Right cardiac atrium (tissue), 5 donors: ENCODE data around the gene ENPP1. TPM values are rescaled to one million over a fixed set of nuclear protein-coding genes. Genes with fewer than 3 reads are reported as not detected.

Experiments
- ATAC-seq, 2 donors: fragments of 200-7000 bp; cut with Tn5 transposase; one replicate each; pipeline versions ENCODE4 v1.8.0 to v1.9.1; 2020; ENCODE audit warnings: moderate library complexity in 2 of 2, mild to moderate bottlenecking in 1 of 2
- DNase-seq, 3 donors: peaks; one replicate each; pipeline ENCODE4 v3.0.0-alpha.2; 2020
- H3K27ac ChIP-seq: one replicate; pipeline ENCODE4 v1.5.1; 2013; ENCODE audit warnings: mild to moderate bottlenecking, low read length, control low read depth, moderate library complexity
- H3K27me3 ChIP-seq: one replicate; pipeline ENCODE4 v1.6.1; 2013; ENCODE audit not compliant: control insufficient read depth, insufficient read depth
- H3K4me1 ChIP-seq: one replicate; pipeline ENCODE4 v1.6.1; 2013; ENCODE audit warnings: low read length; ENCODE audit not compliant: control insufficient read depth, insufficient read depth
- H3K4me3 ChIP-seq: one replicate; pipeline ENCODE4 v1.5.1; 2013; ENCODE audit warnings: low read length, control low read depth
- H3K9me3 ChIP-seq: one replicate; pipeline ENCODE4 v1.6.1; 2013; ENCODE audit warnings: low read length; ENCODE audit not compliant: control insufficient read depth
- WGBS: extraction: QIAGEN DNeasy Blood & Tissue Kit; methylation state at CpG from one replicate; pipeline ENCODE4 v1.1.7; 2013; 5-methylcytosine and 5-hydroxymethylcytosine counted together
- intact Hi-C, 4 donors: fragments of 100-400 bp; cut with DNase I; formaldehyde crosslinking; loops; one replicate each; pipeline versions ENCODE4 v1.11.0 to v1.14.0; 2022 to 2023
- microRNA-seq, 2 donors: library from miRNA; unstranded; fragments of <30 nt; microRNA quantifications; one replicate each; pipeline ENCODE4 v1.2.0, GENCODE V29; 2020 to 2021
- polyA plus RNA-seq: library from polyadenylated mRNA; stranded (reverse); fragments of 200-250 nt; gene quantifications from one replicate; pipeline ENCODE4 v1.2.3, GENCODE V29; 2013
- total RNA-seq, 4 donors: library from RNA; stranded (reverse); fragmentation: NEBNext Ultra II Directional; extraction: Animal tissue kit (Norgen Biotek cat#: 25700); gene quantifications; one replicate each; pipeline ENCODE4 v1.2.1, GENCODE V29; 2021
- donor health status: healthy with polysubstance abuse.
- donor health status: DM: no; HTN: yes; CAD: no.
- donor health status: DM: no; HTN: no; CAD: no.
- donor health status: DM: no; HTN: yes; CAD: no; lungs with severe emphysema.
- donor health status: DM: yes; HTN: yes; CAD: no.

ENPP1 gene
- total and polyA plus RNA-seq, 5 donors, result 1.2 to 4.5 (median 2.7) TPM

- Histone ChIP-seq H3K4me3 (no peak overlapping the region), H3K27ac (no peak overlapping the region), H3K27me3 (no peaks in the 10 kb centered on the region), H3K9me3 (no peaks in the 10 kb centered on the region), H3K4me1 (peaks cover 3% of the 10 kb centered on the region)
- intact Hi-C loops, result no loop called here
- ATAC-seq (no peak), DNase-seq (no peak)
- WGBS, result 28% methylated on average over 2 of the region's 2 CpGs
Measured at GRCh38 chr6:131931063-131931750, 123.4 kb downstream of the ENPP1 start.

GRCh38 chr6:131936156-131936555, 128.3 kb downstream of the ENPP1 start:
- Histone ChIP-seq H3K4me3 (no peak overlapping the region), H3K27me3 (no peaks in the 10 kb centered on the region), H3K9me3 (no peaks in the 10 kb centered on the region), H3K4me1 (peaks cover under 1% of the 10 kb centered on the region), H3K27ac (no peak overlapping the region)
- intact Hi-C loops, result no loop called here
- ATAC-seq (no peak), DNase-seq (no peak)
- 90% methylated on average over 4 of the region's 4 CpGs for WGBS

GRCh38 chr6:131937226-131937625, 129.4 kb downstream of the ENPP1 start:
- 47% methylated on average over 2 of the region's 2 CpGs for WGBS
- Histone ChIP-seq H3K4me1 (no peaks in the 10 kb centered on the region), H3K4me3 (no peak overlapping the region), H3K27me3 (no peaks in the 10 kb centered on the region), H3K27ac (no peak overlapping the region), H3K9me3 (no peaks in the 10 kb centered on the region)
- intact Hi-C loops, result no loop called here
- ATAC-seq (peak in 1 of 2 donors; percentile 57), DNase-seq (no peak)

GRCh38 chr6:131937703-131938631, 130.1 kb downstream of the ENPP1 start:
- 73% methylated on average over 8 of the region's 8 CpGs for WGBS
- no peak for DNase-seq
- H3K4me3 ChIP-seq, result no peak overlapping the region
- H3K27ac ChIP-seq, result no peak overlapping the region
- no peaks in the 10 kb centered on the region for H3K4me1 ChIP-seq
- no peaks in the 10 kb centered on the region for H3K27me3 ChIP-seq
- H3K9me3 ChIP-seq, result no peaks in the 10 kb centered on the region
- intact Hi-C loops, result no loop called here
- no peak for ATAC-seq

Small RNAs within 50 kb of the gene (microRNA-seq; reads per million reads assigned to microRNA genes)
- gene MIR548H5, result 0 reads per million in 2 donors

Other genes starting within 250 kb of the ENPP1 start
- gene ARG1, start 234.8 kb upstream of the ENPP1 start, total RNA-seq, result under 1 TPM in 2 of 4 donors, not detected in 2; 0.22 to 0.24 TPM
- gene ARG1, start 234.8 kb upstream of the ENPP1 start, polyA plus RNA-seq, result not detected
- 10 to 100 TPM; 12.1 to 15.3 (median 13.2) TPM for gene MED23, start 179.8 kb upstream of the ENPP1 start, total RNA-seq
- 7.5 TPM for gene MED23, start 179.8 kb upstream of the ENPP1 start, polyA plus RNA-seq
- under 1 TPM; 0.14 to 0.40 (median 0.27) TPM for gene ENPP3, start 170.7 kb upstream of the ENPP1 start, total RNA-seq
- 0.14 TPM for gene ENPP3, start 170.7 kb upstream of the ENPP1 start, polyA plus RNA-seq
- not detected for gene OR2A4, start 106.6 kb upstream of the ENPP1 start, total RNA-seq
- not detected for gene OR2A4, start 106.6 kb upstream of the ENPP1 start, polyA plus RNA-seq
- gene CTAGE9, start 97.0 kb upstream of the ENPP1 start, total RNA-seq, result not detected
- gene CTAGE9, start 97.0 kb upstream of the ENPP1 start, polyA plus RNA-seq, result not detected
- gene CCN2, start 143.4 kb downstream of the ENPP1 start, total RNA-seq, result 100 to 1,000 TPM in 1 of 4 donors, 10 to 100 TPM in 3; 35.8 to 602 (median 51.0) TPM
- 134 TPM for gene CCN2, start 143.4 kb downstream of the ENPP1 start, polyA plus RNA-seq